SK-N-SH treated with all-trans-retinoic acid at 6 μM for 48 hours (cell line): ENCODE measurements around the gene ZNF611.

Source experiments
- ATAC-seq: fragments of 200-7000 bp; cut with Tn5 transposase; 3 replicates; pipeline ENCODE4 v1.9.1; 2020; ENCODE audit warnings: mild to moderate bottlenecking, moderate library complexity
- ARNTL ChIP-seq: fragments of 450-650 bp; formaldehyde crosslinking; IDR thresholded peaks from 2 replicates; pipeline ENCODE4 v1.5.0; 2020; ENCODE audit warnings: low read depth, mild to moderate bottlenecking, moderate library complexity, borderline replicate concordance
- BACH2 ChIP-seq: fragments of 250-450 bp; sonication (Bioruptor Pico); IDR thresholded peaks from 2 replicates; pipeline ENCODE4 v1.9.0; 2021; ENCODE audit warnings: mild to moderate bottlenecking, borderline replicate concordance
- CSDC2 ChIP-seq: fragments of 250-450 bp; sonication (Bioruptor Pico); IDR thresholded peaks from 2 replicates; pipeline ENCODE4 v1.5.0; 2020; ENCODE audit warnings: mild to moderate bottlenecking, moderate library complexity
- CSRNP3 ChIP-seq: fragments of 250-450 bp; sonication (Bioruptor Pico); IDR thresholded peaks from 2 replicates; pipeline ENCODE4 v1.5.1; 2021; ENCODE audit warnings: mild to moderate bottlenecking, moderate library complexity
- ESRRG ChIP-seq: fragments of 250-450 bp; sonication (Bioruptor Pico); IDR thresholded peaks from 2 replicates; pipeline ENCODE4 v1.6.1; 2021; ENCODE audit warnings: mild to moderate bottlenecking
- GLIS3 ChIP-seq: fragments of 250-450 bp; sonication (Bioruptor Pico); IDR thresholded peaks from 2 replicates; pipeline ENCODE4 v1.5.0; 2020; ENCODE audit warnings: mild to moderate bottlenecking, moderate library complexity
- ISL1 ChIP-seq: fragments of 250-450 bp; sonication (Bioruptor Pico); IDR thresholded peaks from 2 replicates; pipeline ENCODE4 v2.1.2; 2022; ENCODE audit warnings: mild to moderate bottlenecking, moderate library complexity
- OSR1 ChIP-seq: fragments of 250-450 bp; sonication (Bioruptor Pico); IDR thresholded peaks from 2 replicates; pipeline ENCODE4 v1.8.0; 2022; ENCODE audit warnings: moderate library complexity, mild to moderate bottlenecking, inconsistent platforms
- PPARA ChIP-seq: fragments of 250-450 bp; sonication (Bioruptor Pico); IDR thresholded peaks from 2 replicates; pipeline ENCODE4 v1.5.0; 2020; ENCODE audit warnings: mild to moderate bottlenecking, borderline replicate concordance
- RARB ChIP-seq: fragments of 250-450 bp; sonication (Bioruptor Pico); IDR thresholded peaks from 2 replicates; pipeline ENCODE4 v1.8.0; 2021; ENCODE audit warnings: mild to moderate bottlenecking, moderate library complexity
- SNAI2 ChIP-seq: fragments of 250-450 bp; sonication (Bioruptor Pico); IDR thresholded peaks from 2 replicates; pipeline ENCODE4 v1.5.0; 2020; ENCODE audit warnings: mild to moderate bottlenecking, moderate library complexity
- TCF4 ChIP-seq: fragments of 250-450 bp; sonication (Bioruptor Pico); IDR thresholded peaks from 2 replicates; pipeline ENCODE4 v1.8.0; 2021; ENCODE audit warnings: mild to moderate bottlenecking, moderate library complexity, borderline replicate concordance
- TSHZ2 ChIP-seq: fragments of 250-450 bp; sonication (Bioruptor Pico); IDR thresholded peaks from 2 replicates; pipeline ENCODE4 v1.5.0; 2020; ENCODE audit warnings: mild to moderate bottlenecking, moderate library complexity
- ZC3H10 ChIP-seq: fragments of 250-450 bp; sonication (Bioruptor Pico); IDR thresholded peaks from 2 replicates; pipeline ENCODE4 v1.5.1; 2021; ENCODE audit warnings: mild to moderate bottlenecking, moderate library complexity
- ZFP3 ChIP-seq: fragments of 250-450 bp; sonication (Bioruptor Pico); IDR thresholded peaks from 2 replicates; pipeline ENCODE4 v1.5.0; 2020; ENCODE audit warnings: mild to moderate bottlenecking, moderate library complexity
- ZFP30 ChIP-seq: fragments of 450-650 bp; formaldehyde crosslinking; IDR thresholded peaks from 2 replicates; pipeline ENCODE4 v1.5.0; 2022; ENCODE audit warnings: mild to moderate bottlenecking, moderate library complexity
- ZNF565 ChIP-seq: fragments of 450-650 bp; formaldehyde crosslinking; conservative IDR thresholded peaks from 2 replicates; pipeline ENCODE4 v1.5.0; 2020; ENCODE audit warnings: low read depth, mild to moderate bottlenecking, moderate library complexity
- TF ChIP-seq, protein P1 (sequence below): fragments of 250-450 bp; sonication (Bioruptor Pico); IDR thresholded peaks from 2 replicates; pipeline ENCODE4 v1.8.0; 2020; ENCODE audit warnings: mild to moderate bottlenecking, moderate library complexity, borderline replicate concordance
- TF ChIP-seq, protein P2 (sequence below): fragments of 250-450 bp; sonication (Bioruptor Pico); IDR thresholded peaks from 2 replicates; pipeline ENCODE4 v1.5.1; 2020; ENCODE audit warnings: low read depth, mild to moderate bottlenecking, moderate library complexity

Gene ZNF611

DNA sequence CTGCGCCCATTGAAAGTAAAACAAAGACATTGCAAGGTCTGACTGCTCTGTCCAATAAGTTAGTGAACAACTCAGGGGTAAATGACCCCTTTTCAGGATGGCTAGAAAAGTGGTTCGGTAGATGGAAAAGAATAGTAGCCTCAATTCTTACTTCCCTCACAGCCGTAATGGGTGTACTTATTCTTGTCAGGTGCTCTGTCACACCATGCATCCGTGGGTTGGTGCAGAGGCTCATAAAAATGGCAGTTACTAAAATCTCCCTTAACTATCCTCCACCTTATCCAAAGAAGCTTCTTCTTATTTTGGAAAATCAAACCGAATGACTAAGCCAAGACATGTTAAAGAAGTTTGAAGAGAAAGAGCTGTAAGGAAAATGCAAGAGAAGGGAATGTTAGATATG lies 65.3 kb downstream of the ZNF611 start:
- no peak for TF ChIP-seq BACH2 (CRISPR knock-in tag)
- ATAC-seq, result no peak

- ATAC-seq, result no peak
- TF ChIP-seq CSDC2 (CRISPR knock-in tag) (no peak), TSHZ2 (CRISPR knock-in tag) (no peak), CSRNP3 (CRISPR knock-in tag) (no peak), PPARA (CRISPR knock-in tag) (no peak), ZNF565 (CRISPR knock-in tag) (no peak), ZFP30 (CRISPR knock-in tag) (no peak), ZC3H10 (CRISPR knock-in tag) (no peak), GLIS3 (CRISPR knock-in tag) (no peak), BACH2 (CRISPR knock-in tag) (no peak), ISL1 (CRISPR knock-in tag) (no peak), RARB (CRISPR knock-in tag) (no peak), ARNTL (no peak), TCF4 (no peak)
- TF ChIP-seq, protein P1, sequence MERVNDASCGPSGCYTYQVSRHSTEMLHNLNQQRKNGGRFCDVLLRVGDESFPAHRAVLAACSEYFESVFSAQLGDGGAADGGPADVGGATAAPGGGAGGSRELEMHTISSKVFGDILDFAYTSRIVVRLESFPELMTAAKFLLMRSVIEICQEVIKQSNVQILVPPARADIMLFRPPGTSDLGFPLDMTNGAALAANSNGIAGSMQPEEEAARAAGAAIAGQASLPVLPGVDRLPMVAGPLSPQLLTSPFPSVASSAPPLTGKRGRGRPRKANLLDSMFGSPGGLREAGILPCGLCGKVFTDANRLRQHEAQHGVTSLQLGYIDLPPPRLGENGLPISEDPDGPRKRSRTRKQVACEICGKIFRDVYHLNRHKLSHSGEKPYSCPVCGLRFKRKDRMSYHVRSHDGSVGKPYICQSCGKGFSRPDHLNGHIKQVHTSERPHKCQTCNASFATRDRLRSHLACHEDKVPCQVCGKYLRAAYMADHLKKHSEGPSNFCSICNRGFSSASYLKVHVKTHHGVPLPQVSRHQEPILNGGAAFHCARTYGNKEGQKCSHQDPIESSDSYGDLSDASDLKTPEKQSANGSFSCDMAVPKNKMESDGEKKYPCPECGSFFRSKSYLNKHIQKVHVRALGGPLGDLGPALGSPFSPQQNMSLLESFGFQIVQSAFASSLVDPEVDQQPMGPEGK (CRISPR knock-in tag), result no peak
These were observed 66.9 kb downstream of the ZNF611 start for GRCh38 chr19:52667972-52668371.

DNA sequence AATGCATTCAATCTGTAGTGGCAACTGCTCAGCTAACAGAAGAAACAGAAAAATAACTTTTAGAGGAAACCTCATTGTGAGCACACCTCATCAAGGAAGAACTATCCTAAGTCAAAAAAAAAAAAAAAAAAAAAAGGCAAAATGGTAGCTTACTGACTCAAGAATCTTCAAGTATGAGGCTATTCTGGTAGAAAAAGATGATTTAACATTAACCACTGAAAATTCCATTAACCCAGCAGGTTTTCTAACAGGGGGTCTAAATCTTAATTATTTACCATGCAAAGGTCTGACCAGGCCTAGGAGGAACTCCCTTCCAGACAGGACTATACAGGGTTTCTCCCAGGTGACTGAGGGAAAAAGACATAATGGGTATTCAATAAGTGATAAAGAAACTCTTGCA lies 68.3 kb downstream of the ZNF611 start:
- ATAC-seq, result no peak

More for the DNA sequence above, 68.3 kb downstream of the ZNF611 start:
- TF ChIP-seq BACH2 (CRISPR knock-in tag) (no peak), GLIS3 (CRISPR knock-in tag) (no peak), RARB (CRISPR knock-in tag) (no peak), ZC3H10 (CRISPR knock-in tag) (no peak), SNAI2 (no peak), ZNF565 (CRISPR knock-in tag) (no peak), ESRRG (no peak), ARNTL (no peak), ZFP30 (CRISPR knock-in tag) (no peak), ISL1 (CRISPR knock-in tag) (no peak), OSR1 (CRISPR knock-in tag) (no peak), CSRNP3 (CRISPR knock-in tag) (no peak), TSHZ2 (CRISPR knock-in tag) (no peak), ZFP3 (no peak)
- TF ChIP-seq, protein P2, sequence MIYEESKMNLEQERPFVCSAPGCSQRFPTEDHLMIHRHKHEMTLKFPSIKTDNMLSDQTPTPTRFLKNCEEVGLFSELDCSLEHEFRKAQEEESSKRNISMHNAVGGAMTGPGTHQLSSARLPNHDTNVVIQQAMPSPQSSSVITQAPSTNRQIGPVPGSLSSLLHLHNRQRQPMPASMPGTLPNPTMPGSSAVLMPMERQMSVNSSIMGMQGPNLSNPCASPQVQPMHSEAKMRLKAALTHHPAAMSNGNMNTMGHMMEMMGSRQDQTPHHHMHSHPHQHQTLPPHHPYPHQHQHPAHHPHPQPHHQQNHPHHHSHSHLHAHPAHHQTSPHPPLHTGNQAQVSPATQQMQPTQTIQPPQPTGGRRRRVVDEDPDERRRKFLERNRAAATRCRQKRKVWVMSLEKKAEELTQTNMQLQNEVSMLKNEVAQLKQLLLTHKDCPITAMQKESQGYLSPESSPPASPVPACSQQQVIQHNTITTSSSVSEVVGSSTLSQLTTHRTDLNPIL (CRISPR knock-in tag), result no peak
- TF ChIP-seq, protein P1 (CRISPR knock-in tag), result no peak
